ENCODE measurements around the gene ST8SIA1.

ST8SIA1 gene

DNA sequence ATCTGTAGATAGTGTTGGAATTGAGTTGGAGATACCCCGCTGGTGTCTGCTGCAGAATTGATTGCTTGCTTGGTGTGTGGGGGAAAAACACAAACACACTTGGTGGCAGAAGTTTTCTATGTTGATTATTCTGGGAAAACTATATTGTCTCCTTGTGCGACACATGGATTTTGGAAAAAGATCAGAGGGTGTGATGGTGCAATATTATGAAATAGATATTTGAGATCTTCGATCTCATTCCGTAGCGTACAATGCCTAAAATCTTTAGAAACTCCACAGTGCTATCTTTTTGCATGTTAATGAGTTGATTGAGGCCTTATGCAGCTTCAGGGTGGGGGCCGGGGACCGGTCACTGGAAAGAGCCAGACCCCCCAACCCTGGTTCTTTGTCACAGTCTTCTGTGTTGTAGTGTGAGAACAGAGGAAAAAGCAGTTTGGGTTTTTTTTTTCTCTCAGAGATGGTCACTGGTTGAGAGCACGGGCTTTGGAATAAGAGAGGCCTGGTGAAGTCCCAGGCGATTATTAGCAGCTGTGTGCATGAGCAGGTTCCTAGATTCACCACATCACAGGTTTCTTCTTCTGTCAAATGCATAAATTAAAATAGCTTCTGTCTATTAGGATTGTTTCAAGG lies 88.2 kb downstream of the ST8SIA1 start:
- no peak for DNase-seq

DNA sequence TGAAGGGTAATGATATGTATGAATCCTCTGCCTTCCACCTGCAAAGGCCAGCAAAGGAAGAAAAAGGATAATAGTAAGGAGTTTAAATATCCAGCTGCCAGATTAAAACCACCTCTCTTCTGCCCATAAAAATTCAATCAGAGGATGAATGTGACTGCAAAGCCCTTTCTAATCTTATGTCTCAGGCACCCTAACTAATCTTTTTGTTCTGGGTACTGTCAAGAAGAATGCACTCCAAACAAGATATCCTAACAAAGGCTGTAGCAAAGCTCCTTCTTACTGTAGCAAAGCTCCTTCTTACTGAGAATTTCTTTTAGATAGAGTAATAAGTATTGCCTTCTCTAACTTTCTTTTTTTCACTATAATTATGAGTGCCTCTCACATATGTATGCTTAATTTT lies 91.8 kb downstream of the ST8SIA1 start:
- DNase-seq, result no peak

GRCh38 chr12:22238211-22238610 lies 96.3 kb downstream of the ST8SIA1 start:
- no peak for DNase-seq

GRCh38 chr12:22234561-22234960 lies 99.9 kb downstream of the ST8SIA1 start:
- DNase-seq, result no peak

GRCh38 chr12:22231836-22232235 lies 102.7 kb downstream of the ST8SIA1 start:
- no peak for DNase-seq

GRCh38 chr12:22231078-22231477 lies 103.4 kb downstream of the ST8SIA1 start:
- DNase-seq, result no peak

- no peak for DNase-seq
Observed at GRCh38 chr12:22230280-22230794, 104.2 kb downstream of the ST8SIA1 start.

DNA sequence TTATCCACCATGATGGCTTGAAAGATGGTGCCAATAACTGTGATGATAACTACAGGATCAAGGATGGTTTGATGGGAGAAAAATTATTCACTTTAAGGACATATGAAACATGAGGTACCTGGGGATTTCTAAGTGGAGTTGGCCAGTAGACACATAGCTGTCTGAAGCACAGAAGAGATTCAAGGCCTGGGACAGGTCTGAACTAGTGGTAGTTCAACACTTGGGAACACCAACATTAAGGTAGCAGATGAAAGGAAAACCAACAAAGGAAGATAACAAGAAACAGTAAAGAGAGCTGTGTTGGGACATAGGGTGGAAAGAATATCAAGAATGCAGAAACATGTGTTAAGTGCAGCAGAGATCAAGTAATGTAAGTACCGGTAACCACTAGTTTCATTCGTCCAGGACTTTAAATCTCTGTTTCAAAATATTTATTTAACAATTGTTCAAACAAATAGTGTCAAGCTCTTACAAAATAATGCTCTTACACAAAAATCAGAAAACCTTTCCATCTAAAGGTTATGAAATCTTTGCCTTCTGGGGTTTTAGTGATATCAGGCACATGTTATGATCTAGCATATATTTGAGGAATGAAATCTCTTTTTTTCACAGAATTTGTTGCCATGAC lies 104.7 kb downstream of the ST8SIA1 start:
- DNase-seq, result no peak

DNA sequence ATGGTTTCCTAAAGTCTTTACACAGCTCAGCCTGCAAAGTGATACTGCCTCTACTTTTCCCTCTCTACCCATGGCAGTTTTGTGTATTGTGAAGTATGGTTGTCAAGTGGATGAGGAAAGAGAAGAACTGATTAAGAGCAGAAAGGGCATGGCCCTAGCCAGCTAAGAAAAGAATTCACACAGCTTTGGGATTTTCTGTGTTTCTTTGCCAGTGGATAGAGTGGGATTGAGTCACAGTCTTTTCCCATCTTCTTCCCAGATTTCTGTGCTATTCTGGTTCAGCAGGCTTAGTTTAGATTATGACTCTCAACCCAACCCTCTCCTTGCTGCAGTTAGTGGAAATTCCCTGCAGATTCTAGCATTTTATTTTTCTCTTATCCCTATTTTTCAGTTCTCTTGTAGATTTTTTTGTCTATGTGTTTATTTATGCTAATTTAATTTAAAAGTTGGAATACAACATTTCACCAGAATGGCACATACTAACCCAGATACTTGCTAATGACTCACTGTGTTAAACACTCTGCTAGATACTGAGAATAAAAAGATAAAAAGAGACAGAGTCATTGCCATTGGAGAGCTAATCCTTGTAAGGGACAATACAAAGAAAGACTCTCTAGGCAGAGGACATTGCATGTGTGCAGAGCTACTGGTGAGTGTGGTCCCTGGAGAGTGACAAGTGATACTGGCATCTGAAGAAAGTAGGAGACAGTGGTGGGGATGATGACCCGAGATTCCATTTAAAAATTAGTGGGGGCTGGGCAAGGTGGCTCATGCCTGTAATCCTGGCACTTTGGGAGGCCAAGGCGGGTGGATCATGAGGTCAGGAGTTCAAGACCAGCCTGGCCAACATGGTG lies 106.3 kb downstream of the ST8SIA1 start:
- DNase-seq, result peak in 3 of 58 donors; percentile 6 to 28 (median 15)

- no peak for DNase-seq
Observed at GRCh38 chr12:22223356-22223755, 111.2 kb downstream of the ST8SIA1 start.

DNA sequence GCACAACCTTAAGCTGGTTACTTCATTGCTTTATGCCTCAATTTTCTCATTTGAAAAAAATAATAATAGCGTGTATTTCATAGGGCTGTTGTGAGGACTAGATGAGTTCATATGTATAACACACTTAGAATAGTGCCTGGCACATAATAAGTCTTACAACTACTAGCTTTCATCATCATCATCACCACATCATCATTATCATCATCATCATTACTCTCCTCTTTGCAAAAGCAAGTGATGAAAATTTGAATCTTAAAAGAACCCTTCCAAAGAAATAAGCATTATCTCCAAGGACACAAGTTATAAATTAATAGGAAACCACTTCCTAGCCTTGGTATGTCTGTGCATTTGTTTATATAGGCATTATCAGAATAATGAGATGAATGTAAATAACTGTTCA lies 117.0 kb downstream of the ST8SIA1 start:
- DNase-seq, result no peak

DNA sequence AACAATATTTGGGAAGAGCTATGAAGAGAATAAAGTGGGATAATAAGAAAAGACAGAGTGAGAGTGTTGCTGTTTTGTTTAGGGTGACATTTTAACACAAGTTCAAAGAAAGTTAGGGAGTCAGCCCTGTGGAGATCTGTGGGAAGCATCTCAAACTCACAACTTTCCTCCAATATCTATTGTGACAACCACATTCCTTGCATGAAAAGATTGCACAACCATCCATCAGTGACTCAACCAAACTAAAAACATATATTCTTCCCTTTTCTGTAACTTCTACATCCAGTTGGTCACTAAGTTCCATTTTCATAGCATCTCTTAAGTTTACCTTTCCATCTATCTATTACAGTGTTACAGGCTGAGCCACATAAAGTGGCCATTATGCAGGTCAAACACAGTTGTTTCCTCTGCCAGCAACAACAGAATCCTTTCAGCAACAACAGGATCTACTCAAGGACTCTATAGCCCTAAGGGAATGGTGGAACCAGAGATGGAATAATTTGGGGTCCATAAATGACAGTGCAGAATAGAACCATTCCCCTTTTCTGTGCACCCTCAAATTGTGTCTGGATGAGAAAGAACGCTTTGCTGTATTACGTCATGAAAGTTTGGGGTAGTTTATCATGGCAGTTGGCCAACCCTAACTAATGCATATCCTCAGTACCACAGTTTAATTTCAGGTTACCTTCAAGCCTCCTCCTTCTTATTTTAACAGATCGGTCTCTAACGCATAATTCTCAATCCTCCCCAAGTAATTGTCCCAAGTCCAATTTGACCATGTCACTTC lies 118.8 kb downstream of the ST8SIA1 start:
- no peak for DNase-seq

DNA sequence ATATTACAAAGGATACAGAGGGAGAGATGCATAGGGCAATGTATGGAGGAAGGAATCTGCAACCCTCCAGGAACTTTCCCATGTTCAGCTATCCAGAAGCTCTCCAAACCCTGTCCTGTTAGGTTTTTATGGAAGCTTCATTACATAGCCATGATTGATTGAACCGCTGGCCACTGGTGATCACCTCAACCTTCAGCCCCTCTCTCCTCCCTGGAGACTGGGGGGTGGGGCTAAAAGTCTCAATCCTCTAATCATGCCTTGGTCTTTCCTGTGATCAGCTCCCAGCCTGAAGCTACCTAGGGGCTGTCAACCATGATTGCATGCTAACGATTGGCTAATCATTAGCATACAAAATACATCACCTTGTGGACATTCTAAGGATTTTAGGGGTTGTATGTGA lies 123.4 kb downstream of the ST8SIA1 start:
- DNase-seq, result no peak

DNA sequence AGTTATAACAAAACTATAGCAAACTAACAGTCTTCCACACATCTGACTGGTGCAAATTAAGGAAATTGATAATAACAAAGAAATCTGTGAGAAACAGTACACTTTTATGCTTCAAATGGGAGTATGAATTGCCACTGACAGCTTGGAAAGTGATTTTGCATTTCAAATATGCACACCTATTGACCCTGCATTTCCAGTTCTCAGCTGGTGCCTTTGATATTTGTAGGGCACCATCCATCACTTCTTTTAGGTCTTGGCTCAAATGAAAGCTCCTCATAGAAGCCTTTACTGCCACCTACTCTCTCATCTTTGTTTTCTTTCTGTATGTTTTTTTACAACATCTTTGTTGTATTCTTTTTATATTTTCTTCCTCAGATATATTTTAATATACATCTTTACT lies 125.1 kb downstream of the ST8SIA1 start:
- no peak for DNase-seq

- DNase-seq, result no peak
Observed at GRCh38 chr12:22206111-22206728, 128.3 kb downstream of the ST8SIA1 start.

DNA sequence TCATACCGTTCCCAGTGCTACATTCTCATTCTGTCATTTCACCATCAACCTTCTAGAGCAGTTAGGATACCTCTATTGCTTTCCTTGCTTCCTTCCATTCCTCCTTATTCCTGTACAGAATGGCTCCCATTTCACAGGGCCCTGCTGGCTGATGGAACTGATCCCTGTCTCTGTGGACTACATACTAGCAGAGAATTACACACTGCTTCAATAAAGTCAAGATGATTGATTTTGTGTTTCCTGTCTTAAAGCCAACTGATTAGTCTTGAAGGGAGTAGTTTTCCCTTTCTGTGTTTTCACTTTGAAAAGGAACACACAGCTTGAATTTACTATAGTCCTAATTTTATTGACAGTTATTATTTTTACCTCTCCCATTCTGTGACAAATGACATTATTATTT lies 130.1 kb downstream of the ST8SIA1 start:
- DNase-seq, result no peak

- DNase-seq, result no peak
Observed at GRCh38 chr12:22202847-22203246, 131.7 kb downstream of the ST8SIA1 start.

- DNase-seq, result no peak
Observed at GRCh38 chr12:22201101-22201500, 133.4 kb downstream of the ST8SIA1 start.

- DNase-seq, result no peak
Observed at GRCh38 chr12:22196236-22196635, 138.3 kb downstream of the ST8SIA1 start.

GRCh38 chr12:22190969-22191368 lies 143.5 kb downstream of the ST8SIA1 start:
- no peak for DNase-seq

- DNase-seq, result no peak
Observed at GRCh38 chr12:22188431-22188830, 146.1 kb downstream of the ST8SIA1 start.

Measured in anterior cingulate cortex (tissue), 58 donors.